ENCODE measurements around the gene DOLK.
A peak's percentile ranks its signal among the peaks of the same experiment; 100 is the strongest.

DOLK gene

DNA sequence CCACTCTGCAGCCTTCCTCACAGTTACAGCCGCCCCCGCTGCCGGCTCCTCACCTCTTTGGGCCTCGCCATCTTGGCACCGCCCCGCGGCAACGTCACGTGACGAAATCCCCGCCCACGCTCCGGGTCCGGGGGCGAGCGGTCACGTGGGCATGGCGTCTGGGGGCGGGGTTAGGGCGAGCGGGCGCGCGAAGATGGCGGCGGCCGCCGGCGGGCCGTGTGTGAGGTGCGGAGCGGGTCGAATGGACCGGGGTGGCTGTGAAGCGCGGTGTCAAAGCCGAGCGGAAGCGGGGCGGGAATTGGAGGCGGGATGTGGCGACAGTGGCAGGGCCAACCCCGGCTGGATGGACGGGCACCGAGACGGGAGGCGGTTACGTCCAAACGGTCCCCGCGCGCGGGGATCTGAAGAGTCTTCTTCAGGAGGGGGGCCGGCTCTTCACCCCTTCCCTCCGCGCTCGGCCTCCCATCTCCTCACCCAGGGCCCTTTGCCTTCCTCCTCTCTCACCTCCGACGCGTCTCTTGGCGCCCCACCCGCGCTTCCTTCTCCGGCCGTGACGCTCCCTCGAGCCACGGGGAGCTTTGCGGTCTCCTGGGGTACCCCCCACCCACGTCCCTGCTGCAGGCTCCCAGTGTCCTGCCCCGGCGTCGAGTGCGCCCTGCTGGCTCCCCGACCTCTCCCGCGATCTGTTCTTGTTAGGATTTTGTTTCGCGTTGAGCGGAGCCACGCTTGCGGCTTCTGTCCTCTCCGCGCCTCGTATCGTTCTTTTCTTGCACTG is at the start of gene DOLK, which contains the start of gene NUP188:
DOLK (minus strand) TSS at position 77 of the 775 bp plus-strand sequence. CDS start 300 bp downstream, outside the sequence.
NUP188 (plus strand) TSS at position 173 of the 775 bp plus-strand sequence; CDS start at position 194, 21 bp downstream.
- peak within 1 kb of the TSS; percentile 96 for H3K4me3 ChIP-seq (replicated peaks; ENCODE audit: low read depth, low read length)
- peak; percentile 60 for DNase-seq (ENCODE audit: extremely low read depth, low read depth)
- TF ChIP-seq, protein P1, sequence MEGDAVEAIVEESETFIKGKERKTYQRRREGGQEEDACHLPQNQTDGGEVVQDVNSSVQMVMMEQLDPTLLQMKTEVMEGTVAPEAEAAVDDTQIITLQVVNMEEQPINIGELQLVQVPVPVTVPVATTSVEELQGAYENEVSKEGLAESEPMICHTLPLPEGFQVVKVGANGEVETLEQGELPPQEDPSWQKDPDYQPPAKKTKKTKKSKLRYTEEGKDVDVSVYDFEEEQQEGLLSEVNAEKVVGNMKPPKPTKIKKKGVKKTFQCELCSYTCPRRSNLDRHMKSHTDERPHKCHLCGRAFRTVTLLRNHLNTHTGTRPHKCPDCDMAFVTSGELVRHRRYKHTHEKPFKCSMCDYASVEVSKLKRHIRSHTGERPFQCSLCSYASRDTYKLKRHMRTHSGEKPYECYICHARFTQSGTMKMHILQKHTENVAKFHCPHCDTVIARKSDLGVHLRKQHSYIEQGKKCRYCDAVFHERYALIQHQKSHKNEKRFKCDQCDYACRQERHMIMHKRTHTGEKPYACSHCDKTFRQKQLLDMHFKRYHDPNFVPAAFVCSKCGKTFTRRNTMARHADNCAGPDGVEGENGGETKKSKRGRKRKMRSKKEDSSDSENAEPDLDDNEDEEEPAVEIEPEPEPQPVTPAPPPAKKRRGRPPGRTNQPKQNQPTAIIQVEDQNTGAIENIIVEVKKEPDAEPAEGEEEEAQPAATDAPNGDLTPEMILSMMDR (IDR thresholded peaks at IDR 0.05; ENCODE audit: low read depth, low read length, missing control alignments): no peak

DNA sequence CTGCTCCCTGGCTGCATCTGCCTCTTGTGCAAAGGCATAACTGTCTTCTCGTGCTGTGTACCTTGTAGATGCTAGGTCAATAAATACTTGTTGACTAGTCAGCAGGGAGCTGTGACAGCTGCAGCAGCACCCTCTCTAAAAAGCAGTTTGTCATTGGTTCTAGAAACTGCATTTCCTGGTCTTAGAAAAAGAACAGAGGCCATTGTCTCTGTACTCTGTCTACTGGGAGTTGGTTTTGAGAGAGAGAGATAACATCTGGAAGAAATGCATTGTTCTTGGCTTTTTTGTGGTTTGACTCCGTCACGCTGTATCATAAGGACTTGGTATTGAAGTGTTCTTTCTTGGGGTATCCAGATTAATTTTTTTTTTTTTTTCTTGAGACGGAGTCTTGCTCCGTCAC is 48.4 kb upstream of the DOLK start:
- DNase-seq (ENCODE audit: extremely low read depth, low read depth): no peak
- TF ChIP-seq, protein P1 (IDR thresholded peaks at IDR 0.05; ENCODE audit: low read depth, low read length, missing control alignments): no peak
- no peak overlapping the region for H3K4me3 ChIP-seq (replicated peaks; ENCODE audit: low read depth, low read length)

DNA sequence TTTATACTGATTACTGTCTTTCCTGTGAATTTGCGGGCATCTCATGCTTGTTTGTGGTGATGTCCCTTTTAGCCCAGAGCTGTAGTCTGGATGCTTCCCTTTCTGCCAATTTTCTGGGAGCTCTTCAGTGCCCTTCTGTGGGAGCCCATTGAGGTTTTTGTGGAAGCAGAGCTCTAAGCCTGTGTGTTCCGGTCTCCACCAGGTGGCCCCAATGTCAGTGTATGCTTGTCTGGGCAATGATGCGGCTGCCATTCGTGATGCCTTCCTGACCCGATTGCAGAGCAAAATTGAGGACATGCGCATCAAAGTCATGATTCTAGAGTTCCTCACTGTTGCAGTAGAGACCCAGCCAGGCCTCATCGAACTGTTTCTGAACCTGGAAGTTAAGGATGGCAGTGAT is 45.6 kb upstream of the DOLK start:
- TF ChIP-seq, protein P1 (IDR thresholded peaks at IDR 0.05; ENCODE audit: low read depth, low read length, missing control alignments): peak; percentile 33
- no peak overlapping the region for H3K4me3 ChIP-seq (replicated peaks; ENCODE audit: low read depth, low read length)
- no peak for DNase-seq (ENCODE audit: extremely low read depth, low read depth)

DNA sequence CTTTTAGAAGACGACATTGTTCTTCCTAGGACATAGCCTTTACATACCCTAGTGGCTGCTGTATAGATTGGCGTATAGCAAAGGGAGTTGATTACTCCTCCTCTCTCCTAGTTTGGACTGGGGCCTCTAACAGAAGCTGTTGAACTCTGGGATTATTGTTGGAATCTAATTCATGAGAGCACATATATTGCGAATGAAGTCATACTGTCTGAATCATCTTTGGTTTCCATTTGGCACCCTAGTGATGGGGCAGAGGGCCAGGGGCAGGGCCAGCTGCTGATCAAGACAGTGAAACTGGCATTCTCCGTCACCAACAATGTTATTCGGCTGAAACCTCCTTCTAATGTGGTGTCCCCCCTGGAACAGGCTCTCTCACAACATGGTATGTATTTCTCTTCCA is 40.4 kb upstream of the DOLK start:
- H3K4me3 ChIP-seq (replicated peaks; ENCODE audit: low read depth, low read length): no peak overlapping the region
- TF ChIP-seq, protein P1 (IDR thresholded peaks at IDR 0.05; ENCODE audit: low read depth, low read length, missing control alignments): no peak
- no peak for DNase-seq (ENCODE audit: extremely low read depth, low read depth)

DNA sequence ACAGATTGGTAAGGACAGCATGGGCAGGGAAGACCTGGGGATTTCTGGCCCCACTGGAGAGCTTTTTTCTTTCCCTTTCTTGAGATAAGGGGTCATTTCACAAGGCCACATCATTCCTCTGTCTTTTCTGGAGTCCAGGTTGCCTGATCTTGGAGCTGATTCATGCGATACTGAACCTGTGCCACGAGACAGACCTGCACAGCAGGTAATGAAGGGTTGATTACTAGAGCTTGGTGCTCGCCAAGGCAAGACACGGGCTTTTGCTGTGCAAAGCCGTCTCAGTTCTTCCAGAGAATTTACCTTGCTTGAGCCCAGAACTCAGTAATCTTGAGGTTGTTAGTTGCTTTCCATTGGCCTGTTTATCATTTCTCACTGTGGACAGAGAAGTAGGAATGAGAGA is 39.3 kb upstream of the DOLK start:
- H3K4me3 ChIP-seq (replicated peaks; ENCODE audit: low read depth, low read length): no peak overlapping the region
- DNase-seq (ENCODE audit: extremely low read depth, low read depth): no peak
- TF ChIP-seq, protein P1 (IDR thresholded peaks at IDR 0.05; ENCODE audit: low read depth, low read length, missing control alignments): no peak

DNA sequence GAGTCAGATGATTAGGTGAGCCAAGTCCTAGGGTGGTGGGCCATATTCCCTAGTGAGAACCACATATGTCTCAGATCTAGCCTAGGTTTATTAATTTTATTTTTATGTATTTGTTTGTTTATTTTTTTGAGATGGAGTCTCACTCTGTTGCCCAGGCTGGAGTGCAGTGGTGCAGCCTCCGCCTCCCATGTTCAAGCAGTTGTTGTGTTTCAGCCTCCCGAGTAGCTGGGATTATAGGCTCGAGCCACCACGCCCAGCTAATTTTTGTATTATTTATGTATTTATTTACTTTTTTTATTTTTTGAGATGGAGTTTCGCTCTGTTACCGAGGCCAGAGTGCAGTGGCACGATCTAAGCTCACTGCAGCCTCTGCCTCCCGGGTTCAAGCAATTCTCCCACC is 36.1 kb upstream of the DOLK start:
- TF ChIP-seq, protein P1 (IDR thresholded peaks at IDR 0.05; ENCODE audit: low read depth, low read length, missing control alignments): no peak
- H3K4me3 ChIP-seq (replicated peaks; ENCODE audit: low read depth, low read length): no peak overlapping the region
- DNase-seq (ENCODE audit: extremely low read depth, low read depth): no peak

Data from HFF-Myc (cell line).